Mucosa of rectum (tissue), 2 donors: ENCODE results near the gene HOXC11.

Experiments used
- H3K27ac ChIP-seq, 2 donors: one replicate each; pipeline ENCODE4 v1.7.0; 2013; ENCODE audit warnings: inconsistent platforms in 2 of 2, low read depth in 2 of 2, low read length in 2 of 2
- H3K27me3 ChIP-seq, 2 donors: one replicate each; pipeline ENCODE4 v1.7.0; 2013; ENCODE audit warnings: low read length in 2 of 2; ENCODE audit not compliant: control insufficient read depth in 2 of 2, insufficient read depth in 2 of 2
- H3K36me3 ChIP-seq, 2 donors: one replicate each; pipeline ENCODE4 v1.7.0; 2013; ENCODE audit warnings: low read length in 2 of 2; ENCODE audit not compliant: control insufficient read depth in 2 of 2, insufficient read depth in 2 of 2
- H3K4me1 ChIP-seq, 2 donors: one replicate each; pipeline ENCODE4 v1.7.0; 2013; ENCODE audit warnings: low read length in 2 of 2, mild to moderate bottlenecking in 1 of 2; ENCODE audit not compliant: control insufficient read depth in 2 of 2, insufficient read depth in 2 of 2
- H3K4me3 ChIP-seq, 2 donors: one replicate each; pipeline ENCODE4 v1.7.0; 2013; ENCODE audit warnings: low read length in 2 of 2
- H3K9ac ChIP-seq, 2 donors: one replicate each; pipeline ENCODE4 v1.7.0; 2013; ENCODE audit warnings: low read length in 2 of 2, low read depth in 1 of 2, mild to moderate bottlenecking in 1 of 2
- H3K9me3 ChIP-seq, 2 donors: one replicate each; pipeline ENCODE4 v1.7.0; 2013; ENCODE audit warnings: low read length in 2 of 2; ENCODE audit not compliant: control insufficient read depth in 2 of 2
- donor health status: healthy.
- donor health status: Normal muscosa, but diverticular disease.

Gene HOXC11

DNA sequence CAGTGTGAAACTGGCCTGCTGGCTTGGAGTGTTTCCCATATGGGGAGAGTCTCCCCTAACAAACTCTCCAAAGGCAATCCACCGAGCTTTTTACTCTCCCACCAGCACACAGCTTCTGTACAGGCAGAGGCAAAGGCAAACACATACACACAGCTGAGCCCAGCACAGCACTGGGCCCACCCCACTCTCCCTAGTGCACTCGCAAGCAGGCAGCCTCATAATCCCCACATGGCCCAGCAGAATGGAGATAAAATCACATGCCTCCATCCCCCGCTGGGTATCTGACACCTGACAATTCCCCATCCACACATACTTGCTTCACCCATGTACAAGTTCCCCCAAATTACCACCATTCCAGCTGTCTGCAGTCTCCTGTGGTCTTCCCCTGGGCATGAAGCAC is 14.8 kb upstream of the HOXC11 start:
- Histone ChIP-seq H3K27ac (no peak overlapping the region), H3K9ac (no peak overlapping the region), H3K4me3 (no peak overlapping the region), H3K36me3 (no peaks in the 10 kb centered on the region), H3K27me3 (peaks cover 81 to 89% of the 10 kb centered on the region in 2 donors), H3K9me3 (no peaks in the 10 kb centered on the region), H3K4me1 (no peaks in the 10 kb centered on the region)

DNA sequence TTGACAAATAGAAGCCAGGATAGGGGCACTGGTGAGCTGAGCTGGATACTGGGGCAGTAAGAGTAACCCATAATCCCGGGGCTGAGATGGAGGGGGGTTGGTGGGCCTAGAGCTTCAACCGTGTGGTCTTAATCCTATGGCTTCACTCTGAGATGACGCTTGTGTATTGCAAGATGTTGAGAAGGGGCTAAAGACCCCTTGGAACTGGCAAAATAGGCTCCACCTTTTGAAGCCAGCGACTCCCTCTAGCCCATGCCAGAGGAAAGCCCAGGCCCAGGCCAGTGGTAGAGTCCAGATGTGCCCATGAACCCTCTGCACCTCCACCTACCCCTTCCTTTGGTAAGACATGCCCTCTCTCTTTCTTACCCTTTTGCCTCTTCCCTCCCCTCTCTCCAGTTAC is 13.6 kb upstream of the HOXC11 start:
- H3K4me1 ChIP-seq = no peaks in the 10 kb centered on the region
- no peak overlapping the region for H3K27ac ChIP-seq
- no peaks in the 10 kb centered on the region for H3K9me3 ChIP-seq
- H3K4me3 ChIP-seq = no peak overlapping the region
- no peak overlapping the region for H3K9ac ChIP-seq
- no peaks in the 10 kb centered on the region for H3K36me3 ChIP-seq
- H3K27me3 ChIP-seq = peaks cover 81 to 90% of the 10 kb centered on the region in 2 donors

DNA sequence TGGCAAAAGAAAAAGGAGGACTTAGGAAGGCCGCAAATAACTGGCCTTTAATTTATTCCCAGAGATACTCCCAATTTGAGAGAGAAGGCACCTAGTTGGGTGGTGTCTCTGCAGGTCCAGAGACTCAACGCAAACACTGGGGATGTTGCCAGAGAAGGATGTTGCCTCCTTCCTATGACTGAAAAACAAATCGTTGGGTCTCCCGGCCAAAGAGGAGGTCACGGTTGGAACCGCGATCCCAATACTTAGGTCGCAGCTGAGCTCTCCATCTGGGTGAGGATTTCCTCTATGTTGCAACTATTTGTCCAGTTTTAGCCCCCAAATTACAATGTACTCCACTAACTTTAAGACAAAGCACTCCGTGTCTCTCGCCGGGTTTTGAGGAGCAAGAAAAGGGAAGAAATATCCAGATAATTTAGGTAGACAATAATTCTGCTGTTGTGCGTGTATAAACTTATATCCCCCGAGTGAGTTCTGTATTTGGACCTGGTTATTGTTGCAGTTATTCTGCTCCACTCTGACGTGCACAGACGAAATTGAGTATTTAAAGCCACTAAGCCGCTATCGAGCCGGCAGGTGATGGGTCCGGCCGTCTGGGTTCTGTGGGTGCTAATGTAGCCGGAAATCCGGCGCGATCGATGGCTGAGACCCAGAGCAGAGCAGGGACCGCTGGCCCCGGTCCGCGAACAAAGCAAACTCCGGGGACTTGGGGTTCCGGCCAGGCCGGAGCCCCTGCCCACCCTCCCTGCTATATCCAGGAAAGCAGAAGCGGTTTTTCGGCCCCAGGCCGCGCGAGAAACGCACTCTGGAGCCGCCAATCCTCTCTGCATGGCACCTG is 12.5 kb upstream of the HOXC11 start:
- H3K9ac ChIP-seq = no peak overlapping the region
- no peaks in the 10 kb centered on the region for H3K4me1 ChIP-seq
- no peak overlapping the region for H3K27ac ChIP-seq
- no peak overlapping the region for H3K4me3 ChIP-seq
- no peaks in the 10 kb centered on the region for H3K9me3 ChIP-seq
- no peaks in the 10 kb centered on the region for H3K36me3 ChIP-seq
- H3K27me3 ChIP-seq = peaks cover 88 to 94% of the 10 kb centered on the region in 2 donors

DNA sequence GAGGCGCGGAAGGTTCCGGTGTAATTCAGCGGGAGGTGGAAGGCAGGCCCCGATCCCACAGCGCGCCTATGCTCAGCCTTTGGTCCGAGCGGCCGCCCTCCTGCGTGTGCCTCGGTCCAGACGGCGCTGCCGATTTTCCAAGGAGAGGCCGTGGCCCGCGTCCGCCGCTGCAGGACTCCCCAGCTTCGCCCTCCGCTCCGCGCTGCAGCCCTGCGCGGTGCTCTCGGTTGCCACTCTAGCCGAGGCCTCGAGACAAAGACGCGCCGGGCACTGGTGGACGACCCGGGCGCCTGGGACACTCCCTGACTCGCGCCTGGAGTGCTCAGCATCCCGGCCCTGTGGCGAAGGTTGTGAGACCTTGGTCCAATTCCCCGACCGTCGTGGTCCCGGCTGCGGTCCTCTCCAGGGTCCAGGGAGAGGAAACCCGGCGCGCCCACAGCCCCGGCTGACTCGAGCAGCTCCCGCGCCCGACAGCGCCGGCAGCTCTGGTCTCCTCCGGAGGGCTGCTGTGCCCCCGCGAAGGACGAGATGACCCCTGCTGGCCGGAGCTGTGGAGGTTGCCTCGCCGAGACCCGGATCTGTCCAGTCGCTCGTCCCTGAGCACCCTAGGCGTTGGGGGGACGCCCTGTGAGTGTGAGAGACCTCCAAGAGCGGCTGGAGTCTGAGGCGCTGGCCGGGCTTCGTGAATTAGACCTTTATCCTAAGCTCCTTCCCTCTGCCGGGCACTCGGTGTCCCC is 11.7 kb upstream of the HOXC11 start:
- no peak overlapping the region for H3K4me3 ChIP-seq
- no peak overlapping the region for H3K9ac ChIP-seq
- peaks cover 86 to 92% of the 10 kb centered on the region in 2 donors for H3K27me3 ChIP-seq
- H3K27ac ChIP-seq = no peak overlapping the region
- no peaks in the 10 kb centered on the region for H3K36me3 ChIP-seq
- H3K4me1 ChIP-seq = no peaks in the 10 kb centered on the region
- H3K9me3 ChIP-seq = no peaks in the 10 kb centered on the region

DNA sequence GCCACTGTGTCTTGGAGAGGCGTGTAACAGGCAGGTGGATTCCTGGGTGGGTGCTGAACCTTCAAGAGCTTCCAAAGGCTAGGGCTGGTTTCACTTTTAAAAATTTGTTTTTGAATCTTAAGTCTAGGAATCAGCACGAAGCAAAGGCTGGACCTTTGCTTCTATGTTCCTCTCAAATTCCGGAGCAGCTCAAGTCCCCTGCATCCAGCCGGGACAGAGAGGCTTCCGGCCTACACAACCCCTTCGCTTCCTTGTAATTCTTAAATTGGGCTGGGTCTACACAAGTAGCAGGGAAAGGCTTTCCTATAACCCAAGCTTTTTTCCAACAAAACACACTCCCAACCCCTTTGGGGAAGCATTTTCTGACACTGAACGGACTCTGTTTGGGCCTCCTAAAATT is 9.9 kb upstream of the HOXC11 start:
- Histone ChIP-seq H3K9ac (no peak overlapping the region), H3K4me1 (peaks cover 0 to 3% of the 10 kb centered on the region in 2 donors), H3K27ac (no peak overlapping the region), H3K27me3 (peaks cover 86 to 94% of the 10 kb centered on the region in 2 donors), H3K36me3 (no peaks in the 10 kb centered on the region), H3K4me3 (no peak overlapping the region), H3K9me3 (no peaks in the 10 kb centered on the region)

DNA sequence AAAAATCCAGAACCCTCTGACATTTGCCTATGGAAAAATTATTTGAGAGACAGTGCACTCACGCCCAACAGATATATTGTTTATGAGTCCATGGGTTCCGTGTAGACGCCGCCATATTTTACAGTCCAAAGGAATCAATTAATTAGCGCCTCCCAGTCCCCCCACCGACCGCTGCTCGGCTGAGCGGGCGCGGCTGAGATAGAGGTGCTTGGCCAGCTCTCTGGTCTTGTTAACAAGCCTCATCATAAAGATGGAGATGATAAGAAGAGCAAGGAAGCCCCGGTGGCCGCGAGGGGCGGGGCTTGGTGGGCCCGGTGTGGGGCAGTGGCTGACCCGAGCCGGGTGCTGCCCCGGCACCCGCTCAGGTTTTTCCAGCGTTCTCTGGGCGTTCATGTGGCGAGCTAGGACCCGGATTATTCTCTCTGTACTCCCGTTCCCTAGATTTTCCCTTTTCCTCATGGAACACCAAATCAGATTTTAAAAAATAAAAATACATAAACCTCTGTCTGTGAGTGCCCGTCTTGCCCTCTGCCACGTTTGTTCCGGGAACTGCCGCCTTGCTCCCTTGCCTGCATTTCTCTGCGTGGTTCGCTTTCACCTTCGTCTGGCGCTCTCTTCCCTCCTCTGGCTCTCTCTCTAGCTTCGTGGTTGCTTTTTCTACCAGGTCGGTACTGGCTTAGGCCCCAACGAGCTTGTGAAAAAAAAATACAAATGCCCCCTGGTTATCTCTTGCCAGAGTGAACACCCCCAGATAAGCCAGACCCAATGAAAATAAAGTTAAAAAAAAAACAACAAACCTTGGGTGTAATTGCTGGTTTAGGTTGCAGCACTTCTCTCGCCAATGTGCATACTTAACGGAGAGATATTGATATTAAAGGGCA is 9.3 kb upstream of the HOXC11 start:
- Histone ChIP-seq H3K9me3 (no peaks in the 10 kb centered on the region), H3K36me3 (no peaks in the 10 kb centered on the region), H3K9ac (no peak overlapping the region), H3K4me1 (peaks cover 0 to 3% of the 10 kb centered on the region in 2 donors), H3K4me3 (no peak overlapping the region), H3K27me3 (peaks cover 86 to 94% of the 10 kb centered on the region in 2 donors), H3K27ac (no peak overlapping the region)

DNA sequence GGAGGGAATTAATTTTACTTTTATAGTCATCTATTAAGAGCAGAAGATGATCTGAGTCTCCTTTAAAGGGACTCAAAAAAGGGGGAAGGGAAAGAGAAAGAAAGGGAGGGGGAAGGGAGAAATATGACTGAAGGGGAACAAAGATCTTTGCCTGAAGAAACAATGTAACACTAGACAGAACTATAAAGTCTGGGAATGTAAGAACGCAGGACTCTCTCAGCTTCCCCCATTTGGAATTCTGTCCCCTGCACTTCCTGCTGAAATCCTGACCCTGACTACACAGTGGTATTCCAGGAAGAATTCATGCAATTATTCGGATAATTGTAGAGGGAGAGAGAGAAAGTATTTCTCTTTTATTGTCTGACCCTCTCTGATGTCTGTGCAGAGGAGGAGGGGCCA is 8.6 kb upstream of the HOXC11 start:
- H3K4me1 ChIP-seq = peaks cover 0 to 3% of the 10 kb centered on the region in 2 donors
- peaks cover 89 to 96% of the 10 kb centered on the region in 2 donors for H3K27me3 ChIP-seq
- no peaks in the 10 kb centered on the region for H3K36me3 ChIP-seq
- no peak overlapping the region for H3K27ac ChIP-seq
- H3K9ac ChIP-seq = no peak overlapping the region
- no peaks in the 10 kb centered on the region for H3K9me3 ChIP-seq
- no peak overlapping the region for H3K4me3 ChIP-seq

DNA sequence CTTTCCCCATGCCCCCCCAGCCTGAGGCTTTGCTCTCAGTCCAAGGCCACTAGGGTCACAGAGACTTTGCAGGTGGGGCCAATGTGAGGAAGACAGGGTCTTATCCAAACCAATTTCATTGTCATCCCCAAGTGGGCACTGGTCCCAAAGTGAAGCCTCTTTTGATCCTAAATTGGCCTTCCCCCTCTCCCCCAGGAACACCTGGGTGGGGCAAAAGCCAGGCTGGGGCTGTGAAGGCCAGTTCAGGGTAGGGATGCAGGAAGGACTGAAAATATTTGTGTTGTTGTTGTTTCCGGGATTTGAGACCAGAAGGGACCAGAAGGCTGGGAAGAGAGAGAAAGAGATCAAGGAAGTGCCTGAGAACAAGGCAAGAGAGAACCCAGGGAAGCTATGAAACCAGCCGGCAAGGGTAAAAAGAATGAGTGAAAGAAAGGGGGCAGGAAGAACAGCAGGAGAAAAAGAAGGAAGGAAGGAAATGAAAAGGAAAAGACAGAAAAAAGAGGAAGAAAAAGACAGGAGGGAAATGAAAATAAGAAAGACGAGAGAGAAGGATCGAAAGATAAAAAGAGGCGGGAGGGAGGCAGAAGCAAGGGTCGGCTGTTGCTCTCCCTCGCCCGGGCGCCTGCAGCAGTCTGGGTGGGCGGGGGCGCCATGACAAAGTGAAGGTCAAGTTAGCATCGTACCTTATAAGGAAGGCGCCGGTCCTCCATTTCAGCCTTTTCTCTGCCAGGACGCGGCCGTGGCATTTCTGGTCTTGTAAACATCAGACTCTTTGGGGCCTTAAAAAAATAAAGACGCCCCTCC is 7.4 kb upstream of the HOXC11 start:
- Histone ChIP-seq H3K27me3 (peaks cover 88 to 96% of the 10 kb centered on the region in 2 donors), H3K4me1 (peaks cover 0 to 3% of the 10 kb centered on the region in 2 donors), H3K9me3 (no peaks in the 10 kb centered on the region), H3K4me3 (no peak overlapping the region), H3K27ac (no peak overlapping the region), H3K9ac (no peak overlapping the region), H3K36me3 (no peaks in the 10 kb centered on the region)

DNA sequence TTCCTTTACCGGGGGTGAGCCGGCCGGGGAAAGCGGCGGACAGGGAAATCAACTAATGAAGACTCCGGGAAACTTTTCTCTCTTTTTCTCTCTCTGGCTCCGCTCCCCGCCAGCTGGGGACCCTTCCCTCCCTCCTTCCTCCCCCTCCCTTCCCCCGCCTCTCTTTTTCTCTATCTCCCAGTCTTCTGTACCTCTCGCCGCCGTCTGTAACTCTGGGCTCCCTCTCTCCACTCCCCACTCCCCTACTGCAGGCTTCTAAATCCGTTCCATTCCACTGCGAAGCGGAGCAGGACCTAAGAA is 6.9 kb upstream of the HOXC11 start:
- Histone ChIP-seq H3K27me3 (peaks cover 92 to 98% of the 10 kb centered on the region in 2 donors), H3K4me1 (peaks cover 0 to 3% of the 10 kb centered on the region in 2 donors), H3K36me3 (no peaks in the 10 kb centered on the region), H3K4me3 (no peak overlapping the region), H3K27ac (no peak overlapping the region), H3K9ac (no peak overlapping the region), H3K9me3 (no peaks in the 10 kb centered on the region)
